NB4 (cell line): Measurements from ENCODE around the gene CEBPB.

Experiments
- CTCF ChIP-seq: IDR thresholded peaks from one replicate; pipeline ENCODE4 v1.5.1; 2012; ENCODE audit warnings: low read depth, low read length
- POLR2A ChIP-seq: IDR thresholded peaks from 2 replicates; pipeline ENCODE4 v1.6.1; 2011; ENCODE audit warnings: mild to moderate bottlenecking; ENCODE audit not compliant: insufficient read length; ENCODE audit errors: extremely low read depth
- TF ChIP-seq, protein P1 (sequence below): IDR thresholded peaks from 2 replicates; pipeline ENCODE4 v1.6.1; 2011; ENCODE audit warnings: low read depth, low read length

DNA sequence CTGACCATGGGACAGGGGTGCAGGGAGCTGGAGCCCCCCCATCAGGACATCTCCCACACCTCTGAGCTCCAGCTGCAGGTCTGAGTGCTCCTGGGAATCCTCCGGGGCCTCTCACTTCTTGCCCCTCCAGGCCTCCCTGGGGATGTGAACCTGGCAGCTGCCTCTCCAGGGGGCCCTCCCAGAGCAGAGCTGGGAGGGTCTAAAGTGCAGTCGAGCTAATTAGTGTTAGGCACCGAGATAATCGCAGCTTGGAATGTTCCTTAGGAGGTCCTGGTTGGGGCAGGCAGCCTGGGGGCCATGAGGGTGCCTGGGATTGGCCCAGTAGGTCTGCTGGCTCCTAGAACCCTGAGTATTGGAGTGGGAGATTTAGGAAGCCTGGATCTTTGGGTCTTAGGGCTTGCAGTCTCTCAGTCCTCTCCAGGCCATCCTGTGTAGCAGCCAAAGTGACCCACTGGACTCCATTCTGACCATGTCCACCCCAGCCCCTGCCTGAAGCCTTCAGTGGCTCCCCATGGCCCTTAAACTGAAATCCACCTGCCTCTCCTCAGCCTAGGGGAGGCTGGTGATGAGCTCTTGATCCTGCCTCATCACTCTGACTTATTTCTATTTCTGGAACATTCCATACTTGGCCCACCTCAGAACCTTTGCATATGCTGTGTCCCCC is 26.0 kb downstream of the CEBPB start:
- no peak for TF ChIP-seq POLR2A
- no peak for TF ChIP-seq CTCF
- TF ChIP-seq, protein P1, sequence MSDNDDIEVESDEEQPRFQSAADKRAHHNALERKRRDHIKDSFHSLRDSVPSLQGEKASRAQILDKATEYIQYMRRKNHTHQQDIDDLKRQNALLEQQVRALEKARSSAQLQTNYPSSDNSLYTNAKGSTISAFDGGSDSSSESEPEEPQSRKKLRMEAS, result no peak
